Ovary (tissue), 9 donors: ENCODE data around the gene BLTP3B. TPM values are rescaled to one million over a fixed set of nuclear protein-coding genes. Genes with fewer than 3 reads are reported as not detected.

Source experiments
- DNase-seq, 5 donors: peaks; one replicate each; pipeline ENCODE4 v3.0.0-alpha.2; 2019 to 2020
- H3K27ac ChIP-seq, 2 donors: fragments of 200-600 bp; one replicate each; pipeline versions ENCODE4 v1.5.1 to v1.8.0; 2019 to 2022
- H3K27me3 ChIP-seq: fragments of 200-600 bp; one replicate; pipeline ENCODE4 v1.8.0; 2022
- H3K36me3 ChIP-seq: fragments of 200-600 bp; sonication (generic); one replicate; pipeline ENCODE4 v1.5.1; 2019
- H3K4me1 ChIP-seq: one replicate; pipeline ENCODE4 v1.8.1; 2013; ENCODE audit warnings: mild to moderate bottlenecking, moderate library complexity; ENCODE audit not compliant: insufficient read depth
- H3K4me3 ChIP-seq: fragments of 200-600 bp; sonication (generic); one replicate; pipeline ENCODE4 v1.5.1; 2017
- H3K9me3 ChIP-seq, 2 donors: fragments of 200-600 bp in 1 of 2; sonication (generic) in 1 of 2; one replicate each; pipeline versions ENCODE4 v1.5.1 to v1.8.1; 2013 to 2019; ENCODE audit warnings: mild to moderate bottlenecking in 1 of 2, moderate library complexity in 1 of 2
- EP300 ChIP-seq: sonication (generic); formaldehyde crosslinking; IDR thresholded peaks from one replicate; pipeline ENCODE4 v1.6.1; 2017; ENCODE audit warnings: antibody characterized with exemption
- POLR2A ChIP-seq: fragments of 450-650 bp; IDR thresholded peaks from one replicate; pipeline ENCODE4 v1.6.1; 2017; ENCODE audit warnings: antibody characterized with exemption, mild to moderate bottlenecking, moderate library complexity
- WGBS, 3 donors: extraction: QIAGEN DNeasy Blood & Tissue Kit in 1 of 3; methylation state at CpG; one replicate each; pipeline versions ENCODE4 v1.1.5 to v1.1.7; 2013 to 2017; 5-methylcytosine and 5-hydroxymethylcytosine counted together
- intact Hi-C, 4 donors: fragments of 100-400 bp; cut with DNase I; formaldehyde crosslinking; loops; one replicate each; pipeline versions ENCODE4 v1.11.0 to v1.15.1; 2022 to 2023
- polyA plus RNA-seq, 2 donors: library from polyadenylated mRNA; stranded (reverse); fragments of 200-250 nt in 1 of 2; fragments of 350-450 nt in 1 of 2; fragmentation: Illumina TruSeq in 1 of 2; extraction: RNeasy Lipid Tissue Mini Kit (QIAGEN cat#74804) in 1 of 2; gene quantifications; one replicate each; pipeline ENCODE4 v1.2.3, GENCODE V29; 2013 to 2014
- total RNA-seq, 7 donors: library from RNA; depleted of rRNA in 2 of 7; stranded (reverse); fragments of >200 nt in 2 of 7; fragmentation: NEBNext Ultra II Directional in 3 of 7; extraction: Animal tissue kit (Norgen Biotek cat#: 25700) in 3 of 7; gene quantifications; one replicate each; pipeline versions ENCODE4 v1.1.0 to v1.2.4, GENCODE V29; 2016 to 2023
- TF ChIP-seq, protein P1 (sequence below), 3 donors: fragments of 450-650 bp in 2 of 3; fragments of 200-600 bp in 1 of 3; IDR thresholded peaks; one replicate each; pipeline versions ENCODE4 v1.5.1 to v1.8.0; 2016 to 2022; ENCODE audit warnings: antibody characterized with exemption in 3 of 3, mild to moderate bottlenecking in 1 of 3
- donor health status: DM: no; HTN: no; CAD: no; lungs with moderate emphysema.
- donor health status: DM: no; HTN: no; CAD: no.
- donor health status: Bipolar disorder and iron deficiency.
- donor health status: DM: yes; HTN: yes; CAD: no.
- donor health status: DM: no; HTN: no; CAD: no.
- donor health status: DM: yes; HTN: yes; CAD: no.

The BLTP3B gene
- total and polyA plus RNA-seq, 9 donors: 6.5 to 25.6 (median 20.9) TPM

- DNase-seq: no peak
- no peaks in the 10 kb centered on the region for H3K9me3 ChIP-seq
- H3K27ac ChIP-seq: no peak overlapping the region
- H3K4me1 ChIP-seq: no peaks in the 10 kb centered on the region
- intact Hi-C loops: no loop called here
- no peak overlapping the region for H3K4me3 ChIP-seq
- 93 to 99% (median 97%) methylated on average over 2 of the region's 2 CpGs for WGBS, 3 donors
- TF ChIP-seq, protein P1, sequence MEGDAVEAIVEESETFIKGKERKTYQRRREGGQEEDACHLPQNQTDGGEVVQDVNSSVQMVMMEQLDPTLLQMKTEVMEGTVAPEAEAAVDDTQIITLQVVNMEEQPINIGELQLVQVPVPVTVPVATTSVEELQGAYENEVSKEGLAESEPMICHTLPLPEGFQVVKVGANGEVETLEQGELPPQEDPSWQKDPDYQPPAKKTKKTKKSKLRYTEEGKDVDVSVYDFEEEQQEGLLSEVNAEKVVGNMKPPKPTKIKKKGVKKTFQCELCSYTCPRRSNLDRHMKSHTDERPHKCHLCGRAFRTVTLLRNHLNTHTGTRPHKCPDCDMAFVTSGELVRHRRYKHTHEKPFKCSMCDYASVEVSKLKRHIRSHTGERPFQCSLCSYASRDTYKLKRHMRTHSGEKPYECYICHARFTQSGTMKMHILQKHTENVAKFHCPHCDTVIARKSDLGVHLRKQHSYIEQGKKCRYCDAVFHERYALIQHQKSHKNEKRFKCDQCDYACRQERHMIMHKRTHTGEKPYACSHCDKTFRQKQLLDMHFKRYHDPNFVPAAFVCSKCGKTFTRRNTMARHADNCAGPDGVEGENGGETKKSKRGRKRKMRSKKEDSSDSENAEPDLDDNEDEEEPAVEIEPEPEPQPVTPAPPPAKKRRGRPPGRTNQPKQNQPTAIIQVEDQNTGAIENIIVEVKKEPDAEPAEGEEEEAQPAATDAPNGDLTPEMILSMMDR (IDR thresholded peaks at IDR 0.05): no peak
- no peaks in the 10 kb centered on the region for H3K27me3 ChIP-seq
- H3K36me3 ChIP-seq: no peaks in the 10 kb centered on the region
Measured at GRCh38 chr12:100151769-100152168, 9.1 kb upstream of the BLTP3B start.

DNA sequence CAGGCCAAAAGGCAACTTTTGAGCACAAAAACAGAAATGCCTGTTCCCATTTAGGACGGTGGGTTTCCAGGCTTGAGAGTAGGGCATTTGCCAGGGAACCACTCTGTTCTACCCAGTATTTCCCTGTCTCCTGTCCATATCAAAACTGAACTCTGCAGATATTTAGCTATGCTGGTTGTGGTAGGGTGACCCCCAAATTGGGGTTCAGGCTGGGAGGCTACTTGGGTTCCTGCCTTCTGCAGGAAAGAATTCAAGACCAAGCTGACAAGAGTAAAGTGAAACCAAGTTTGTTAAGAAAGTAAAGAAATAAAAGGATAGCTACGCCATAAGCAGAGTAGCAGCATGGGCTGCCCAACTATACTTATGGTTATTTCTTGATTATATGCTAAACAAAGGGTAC is 3.6 kb upstream of the BLTP3B start:
- TF ChIP-seq, protein P1 (IDR thresholded peaks at IDR 0.05): no peak
- TF ChIP-seq EP300: no peak
- no peak for TF ChIP-seq POLR2A
- no peak for DNase-seq
- Histone ChIP-seq H3K27ac (no peak overlapping the region), H3K36me3 (no peaks in the 10 kb centered on the region), H3K9me3 (no peaks in the 10 kb centered on the region), H3K4me3 (no peak overlapping the region), H3K27me3 (no peaks in the 10 kb centered on the region), H3K4me1 (no peaks in the 10 kb centered on the region)
- WGBS, 3 donors: 95 to 98% (median 96%) methylated on average over 2 of the region's 2 CpGs
- intact Hi-C loops: no loop called here

- intact Hi-C loops: no loop called here
- peaks cover 1% of the 10 kb centered on the region for H3K4me1 ChIP-seq
- H3K4me3 ChIP-seq: no peak overlapping the region
- no peaks in the 10 kb centered on the region for H3K36me3 ChIP-seq
- no peak for DNase-seq
- H3K9me3 ChIP-seq: no peaks in the 10 kb centered on the region
- H3K27me3 ChIP-seq: no peaks in the 10 kb centered on the region
- TF ChIP-seq POLR2A (no peak), EP300 (no peak)
- TF ChIP-seq, protein P1 (IDR thresholded peaks at IDR 0.05): no peak
- 95 to 97% (median 97%) methylated on average over 7 of the region's 7 CpGs for WGBS, 3 donors
- H3K27ac ChIP-seq: no peak overlapping the region
Measured at GRCh38 chr12:100145643-100146042, 3.0 kb upstream of the BLTP3B start.

- TF ChIP-seq, protein P1 (IDR thresholded peaks at IDR 0.05): no peak
- peak; percentile 78 for TF ChIP-seq POLR2A
- Histone ChIP-seq H3K4me1 (peaks cover 1% of the 10 kb centered on the region), H3K27me3 (no peaks in the 10 kb centered on the region), H3K27ac (peak overlapping the region; percentile 97 to 98), H3K4me3 (peak overlapping the region; percentile 98), H3K9me3 (no peaks in the 10 kb centered on the region), H3K36me3 (no peaks in the 10 kb centered on the region)
- WGBS, 3 donors: 1% methylated on average over 64 to 86 of the region's 86 CpGs
- DNase-seq: peak in 4 of 5 donors; percentile 41 to 76 (median 53)
- intact Hi-C loops: no loop called here
Measured at GRCh38 chr12:100141998-100142850, 450 bp downstream of the BLTP3B start.
